A673 (cell line): ENCODE results near the gene NUDCD3. TPM values are rescaled to one million over a fixed set of nuclear protein-coding genes. Genes with fewer than 3 reads are reported as not detected.

ENCODE experiments used
- BruUV-seq: library from RNA; stranded (reverse); fragments of 400-500 nt; replicated peaks from 2 replicates; lab custom pipeline; 2021; lab: Mats Ljungman, UMichigan
- CTCF ChIA-PET: fragments of 300-600 bp; sonication (Branson Sonifier 250); formaldehyde crosslinking; loops from one replicate; lab custom pipeline; 2022; ENCODE audit warnings: antibody characterized with exemption; lab: Charles Lee
- POLR2A ChIA-PET: fragments of 300-600 bp; sonication (Branson Sonifier 250); formaldehyde crosslinking; loops from one replicate; lab custom pipeline; 2022; ENCODE audit warnings: antibody characterized with exemption; ENCODE audit not compliant: low non-redundant PET; lab: Charles Lee
- DNase-seq: peaks from one replicate; pipeline ENCODE4 v3.0.0-alpha.2; 2015; ENCODE audit warnings: low spot score
- H3K27ac ChIP-seq: fragments of 200-600 bp; sonication (generic); 2 replicates; pipeline ENCODE4 v1.5.1; 2016; ENCODE audit warnings: mixed run types, low read depth, mild to moderate bottlenecking, mixed read lengths, antibody characterized with exemption, low read length; ENCODE audit not compliant: poor library complexity, severe bottlenecking
- H3K27me3 ChIP-seq: fragments of 200-600 bp; sonication (generic); replicated peaks from 2 replicates; pipeline ENCODE4 v1.6.1; 2017; ENCODE audit warnings: mixed run types, low read depth, mild to moderate bottlenecking, mixed read lengths, antibody characterized with exemption, low read length; ENCODE audit not compliant: insufficient read depth, poor library complexity
- H3K36me3 ChIP-seq: fragments of 200-600 bp; sonication (generic); 2 replicates; pipeline ENCODE4 v1.6.1; 2016; ENCODE audit warnings: mixed run types, mild to moderate bottlenecking, mixed read lengths, antibody characterized with exemption, low read length; ENCODE audit not compliant: insufficient read depth, poor library complexity, severe bottlenecking
- H3K4me1 ChIP-seq: fragments of 200-600 bp; sonication (generic); 2 replicates; pipeline ENCODE4 v1.6.1; 2017; ENCODE audit warnings: mixed run types, mild to moderate bottlenecking, mixed read lengths, antibody characterized with exemption, low read length; ENCODE audit not compliant: insufficient read depth, poor library complexity, severe bottlenecking
- H3K4me3 ChIP-seq: fragments of 200-600 bp; sonication (generic); 2 replicates; pipeline ENCODE4 v1.5.1; 2016; ENCODE audit warnings: low read depth, mixed run types, mild to moderate bottlenecking, mixed read lengths, low read length; ENCODE audit not compliant: poor library complexity, severe bottlenecking
- H3K9me3 ChIP-seq: fragments of 200-600 bp; sonication (generic); 2 replicates; pipeline ENCODE4 v1.6.1; 2016; ENCODE audit warnings: mixed run types, low read depth, mild to moderate bottlenecking, mixed read lengths, antibody characterized with exemption, low read length; ENCODE audit not compliant: poor library complexity, severe bottlenecking
- CTCF ChIP-seq: fragments of 300-800, 200-600 bp; sonication (generic); conservative IDR thresholded peaks from 2 replicates; pipeline ENCODE4 v1.5.1; 2017; ENCODE audit warnings: low read depth, mild to moderate bottlenecking, antibody characterized with exemption, low read length, moderate library complexity, mixed read lengths
- EZH2 ChIP-seq: fragments of 200-600 bp; sonication (generic); IDR thresholded peaks from 2 replicates; pipeline ENCODE4 v1.6.1; 2017; ENCODE audit warnings: borderline replicate concordance, low read depth, mild to moderate bottlenecking, mixed read lengths, antibody characterized with exemption, low read length; ENCODE audit not compliant: poor library complexity, severe bottlenecking
- intact Hi-C: fragments of 100-400 bp; cut with micrococcal nuclease; formaldehyde crosslinking; loops from one replicate; pipeline ENCODE4 v1.10.0; 2022; ENCODE audit not compliant: unreplicated experiment
- total RNA-seq: library from RNA; stranded (reverse); gene quantifications from 2 replicates; pipeline ENCODE4 v1.2.3, GENCODE V29; 2021

The NUDCD3 gene
- total RNA-seq, 1 experiment from 2014 or later = 119 TPM

- H3K27me3 ChIP-seq = no peaks in the 10 kb centered on the region
- intact Hi-C loops = no loop called here
- no peak overlapping the region for H3K27ac ChIP-seq
- no TSS peak for BruUV-seq
- H3K9me3 ChIP-seq = no peaks in the 10 kb centered on the region
- H3K4me3 ChIP-seq = no peak overlapping the region
- H3K4me1 ChIP-seq = no peaks in the 10 kb centered on the region
- POLR2A ChIA-PET = no interaction called here
- no peak for DNase-seq
- no peaks in the 10 kb centered on the region for H3K36me3 ChIP-seq
- CTCF ChIA-PET = no interaction called here
- TF ChIP-seq EZH2 (no peak), CTCF (no peak)
These were observed 28.3 kb upstream of the NUDCD3 start for GRCh38 chr7:44518761-44519160.

- H3K36me3 ChIP-seq = no peaks in the 10 kb centered on the region
- no TSS peak for BruUV-seq
- H3K9me3 ChIP-seq = no peaks in the 10 kb centered on the region
- H3K4me1 ChIP-seq = no peaks in the 10 kb centered on the region
- H3K27ac ChIP-seq = no peak overlapping the region
- H3K4me3 ChIP-seq = no peak overlapping the region
- no peaks in the 10 kb centered on the region for H3K27me3 ChIP-seq
- ChIA-PET CTCF (no interaction called here), POLR2A (no interaction called here)
- no peak for TF ChIP-seq EZH2
- TF ChIP-seq CTCF = no peak
- intact Hi-C loops = no loop called here
- DNase-seq = no peak
These were observed 26.7 kb upstream of the NUDCD3 start for GRCh38 chr7:44517175-44517574.

- intact Hi-C loops = no loop called here
- ChIA-PET CTCF (no interaction called here), POLR2A (interaction anchor here (0.6 kb wide), 1 partner anchor 683 kb away, joined by 6 read pairs; no protein-coding TSS in a partner anchor)
These were observed 25.3 kb upstream of the NUDCD3 start for GRCh38 chr7:44515590-44516268.

More at GRCh38 chr7:44515590-44516268, 25.3 kb upstream of the NUDCD3 start:
- no peaks in the 10 kb centered on the region for H3K36me3 ChIP-seq
- DNase-seq = no peak
- H3K4me3 ChIP-seq = no peak overlapping the region
- H3K4me1 ChIP-seq = no peaks in the 10 kb centered on the region
- H3K27ac ChIP-seq = no peak overlapping the region
- no peaks in the 10 kb centered on the region for H3K9me3 ChIP-seq
- BruUV-seq = no TSS peak
- no peak for TF ChIP-seq CTCF
- TF ChIP-seq EZH2 = no peak
- H3K27me3 ChIP-seq = no peaks in the 10 kb centered on the region
